ENCODE results near the gene TUSC2. TPM values are rescaled to one million over a fixed set of nuclear protein-coding genes. Genes with fewer than 3 reads are reported as not detected.

Gene TUSC2
- total and polyA plus RNA-seq, 9 of the 15 experiments (the other 6 are each of a cell fraction or from before 2014, with no cell fraction given): 2.8 to 67.5 (median 25.8) TPM

DNA sequence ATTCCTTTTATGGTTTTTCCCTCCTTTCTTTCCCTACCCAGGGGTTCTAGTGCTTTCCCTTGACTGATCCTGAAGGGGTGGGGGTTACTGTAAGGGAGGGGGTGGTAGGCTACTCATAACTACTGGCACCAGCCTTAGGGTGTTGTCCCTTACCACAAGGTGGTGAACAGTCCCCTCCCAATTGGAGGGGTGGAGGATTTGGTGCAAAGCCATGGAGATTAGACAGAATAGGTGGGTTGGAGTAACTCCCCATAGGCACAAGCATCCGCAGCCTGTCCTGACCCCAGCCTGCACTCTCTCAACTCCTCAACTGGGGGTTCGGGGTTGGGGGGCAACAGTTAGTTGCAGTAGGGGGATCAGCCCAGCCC is 2.9 kb downstream of the TUSC2 start:
- POLR2A ChIA-PET: no interaction called here
- peaks cover 22% of the 10 kb centered on the region for H3K79me2 ChIP-seq (ENCODE audit: control insufficient read depth, insufficient read depth, low read length)
- H3K27me3 ChIP-seq (ENCODE audit: control insufficient read depth in 2 of 2, insufficient read depth in 2 of 2, low read length in 2 of 2): no peaks in the 10 kb centered on the region
- intact Hi-C loops (cut with micrococcal nuclease) (loop anchor here (2.0 kb wide), 1 partner anchor 136 kb away; no protein-coding TSS in a partner anchor), in situ Hi-C loops (cut with MboI) (no loop called here)
- no peaks in the 10 kb centered on the region for H3K9me1 ChIP-seq (ENCODE audit: control insufficient read depth, insufficient read depth, low read length)
- ATAC-seq (no peak), DNase-seq (ENCODE audit: extremely low read depth in 1 of 4, low spot score in 3 of 4) (no peak), FAIRE-seq (no peak)
- no peak overlapping the region for H3K9ac ChIP-seq (ENCODE audit: insufficient read depth in 1 of 2, low read depth in 2 of 2, low read length in 2 of 2)
- no peak overlapping the region for H3K4me2 ChIP-seq (ENCODE audit: insufficient read depth, low read length)
- H4K20me1 ChIP-seq (replicated peaks; ENCODE audit: control insufficient read depth, insufficient read depth, low read length): no peaks in the 10 kb centered on the region
- H2AFZ ChIP-seq (ENCODE audit: low read depth, low read length): no peak overlapping the region
- no peaks in the 10 kb centered on the region for H3K9me3 ChIP-seq (replicated peaks; ENCODE audit: control insufficient read depth, insufficient read depth, low read depth, low read length)
- no peak overlapping the region for H3K27ac ChIP-seq (ENCODE audit: extremely low read depth, low read depth, low read length)
- no TSS peak for BruUV-seq (replicated peaks)
- peaks cover 35% of the 10 kb centered on the region; the same call in 1 of the 3 replicates for H3K36me3 ChIP-seq (ENCODE audit: control insufficient read depth, insufficient read depth, low read length)
- no peak for TF ChIP-seq RFX1 (IDR thresholded peaks at IDR 0.05)
- TF ChIP-seq, protein P1, sequence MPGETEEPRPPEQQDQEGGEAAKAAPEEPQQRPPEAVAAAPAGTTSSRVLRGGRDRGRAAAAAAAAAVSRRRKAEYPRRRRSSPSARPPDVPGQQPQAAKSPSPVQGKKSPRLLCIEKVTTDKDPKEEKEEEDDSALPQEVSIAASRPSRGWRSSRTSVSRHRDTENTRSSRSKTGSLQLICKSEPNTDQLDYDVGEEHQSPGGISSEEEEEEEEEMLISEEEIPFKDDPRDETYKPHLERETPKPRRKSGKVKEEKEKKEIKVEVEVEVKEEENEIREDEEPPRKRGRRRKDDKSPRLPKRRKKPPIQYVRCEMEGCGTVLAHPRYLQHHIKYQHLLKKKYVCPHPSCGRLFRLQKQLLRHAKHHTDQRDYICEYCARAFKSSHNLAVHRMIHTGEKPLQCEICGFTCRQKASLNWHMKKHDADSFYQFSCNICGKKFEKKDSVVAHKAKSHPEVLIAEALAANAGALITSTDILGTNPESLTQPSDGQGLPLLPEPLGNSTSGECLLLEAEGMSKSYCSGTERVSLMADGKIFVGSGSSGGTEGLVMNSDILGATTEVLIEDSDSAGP (CRISPR knock-in tag; IDR thresholded peaks at IDR 0.05): no peak
- no peak for TF ChIP-seq ZNF592 (IDR thresholded peaks at IDR 0.05)
- TF ChIP-seq GTF2A2 (tag; IDR thresholded peaks at IDR 0.05): no peak
- no peak for TF ChIP-seq RBM25 (IDR thresholded peaks at IDR 0.05; ENCODE audit: low read depth, low read length, severe bottlenecking)
- no CpG with 5 or more reads among the region's 2 CpGs for WGBS (ENCODE audit: insufficient coverage, low coverage, missing lambda C conversion rate)
- H3K4me3 ChIP-seq: no peak overlapping the region
- peaks cover 21 to 47% of the 10 kb centered on the region in 2 experiments; a peak in 4 of 5 replicates for H3K4me1 ChIP-seq (replicated peaks in 1 of 2; ENCODE audit: control insufficient read depth in 2 of 2, insufficient read depth in 2 of 2, low read length in 2 of 2)
- CTCF ChIA-PET (ENCODE audit: low intra/inter-chr PET ratio): interaction anchor here (1.4 to 2.1 kb wide), 2 partner anchors 51 to 98 kb away, joined by 6 read pairs; no protein-coding TSS in a partner anchor
